Measurements from ENCODE around the gene PLD6.
"Not testable (repeated sequence)": the region's sequence is repeated elsewhere in the genome, so short reads cannot be mapped to it uniquely, and the experiment has no call there.

The PLD6 gene

DNA sequence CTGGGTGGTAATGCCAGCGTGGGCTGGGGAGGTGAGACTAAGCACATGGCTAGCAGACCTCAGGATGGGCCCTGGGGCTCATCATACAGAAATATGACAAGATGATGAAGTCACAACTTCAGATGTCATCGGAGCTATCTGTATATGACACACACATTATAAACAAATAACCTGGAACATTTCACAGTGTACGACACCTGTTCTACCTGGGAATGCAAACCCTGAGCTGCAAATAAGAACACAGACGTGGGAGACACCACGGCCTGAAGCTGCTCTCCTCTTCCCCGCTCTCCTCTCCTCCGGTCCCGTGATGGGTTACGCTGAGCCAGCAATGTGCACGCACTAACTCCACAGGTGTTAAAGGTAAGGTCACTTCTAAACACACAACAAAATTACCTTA lies 4.9 kb downstream of the PLD6 start:
- DNase-seq (ENCODE audit: low read depth in 1 of 2, low spot score in 1 of 2): no peak

DNA sequence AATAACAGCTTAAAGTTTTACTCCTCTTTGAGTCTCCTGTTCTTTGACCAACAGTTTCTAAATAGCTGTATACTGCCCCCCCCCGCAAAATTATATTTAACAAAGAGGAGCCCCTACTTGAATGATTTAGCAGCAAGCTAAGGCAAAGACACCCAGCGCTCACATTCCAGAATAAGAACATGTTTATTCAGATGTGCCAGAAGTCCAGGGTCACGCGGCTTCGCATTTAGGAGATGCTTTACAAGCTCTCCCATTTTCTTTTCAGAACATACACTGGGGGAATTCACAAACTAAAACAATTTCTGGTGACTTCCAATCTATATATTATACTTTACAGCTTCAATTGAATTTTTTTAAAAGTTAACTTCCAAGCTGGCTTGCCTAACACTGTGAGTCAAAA lies 5.3 kb downstream of the PLD6 start:
- no peak for DNase-seq (ENCODE audit: low read depth in 1 of 2, low spot score in 1 of 2)

DNA sequence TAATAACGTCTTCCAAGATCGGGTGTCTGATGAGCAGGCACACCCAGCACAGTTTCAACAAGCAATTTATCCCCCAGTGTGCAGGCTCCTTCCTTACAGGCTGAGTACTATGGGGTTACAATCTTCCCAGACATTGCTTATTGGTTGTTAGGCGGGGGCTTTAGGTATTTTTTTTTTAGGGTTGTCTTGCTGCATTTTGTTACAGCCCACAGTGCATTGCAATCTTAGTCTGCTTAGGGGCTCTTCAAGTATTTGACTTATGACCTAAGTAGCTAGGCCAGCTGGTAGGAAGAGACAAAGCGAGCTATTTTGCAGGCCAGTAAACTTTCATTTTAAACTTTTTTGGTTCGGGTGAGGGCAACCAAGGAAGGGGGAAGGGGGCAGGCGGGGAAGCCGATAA lies 5.8 kb downstream of the PLD6 start:
- no peak for DNase-seq (ENCODE audit: low read depth in 1 of 2, low spot score in 1 of 2)

DNA sequence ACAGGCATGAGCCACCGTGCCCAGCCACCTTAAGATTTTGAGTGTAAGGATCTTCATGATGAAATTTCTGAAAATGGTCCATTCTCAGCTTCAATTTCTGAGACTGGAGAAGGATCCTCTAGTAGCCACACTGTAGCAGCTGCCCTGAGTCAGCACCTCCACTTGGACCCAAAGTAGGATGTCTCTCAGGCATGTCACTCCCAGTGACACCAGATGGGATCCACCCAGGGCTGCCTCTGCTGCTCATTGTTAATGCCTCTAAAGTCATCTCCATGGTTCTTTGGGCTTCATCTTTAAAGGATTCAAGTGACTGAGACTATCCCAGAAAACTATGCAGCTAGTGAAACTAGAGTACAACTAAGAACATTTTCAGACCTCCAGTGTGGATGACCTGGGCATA lies 7.9 kb downstream of the PLD6 start:
- DNase-seq (ENCODE audit: low read depth in 1 of 2, low spot score in 1 of 2): no peak

DNA sequence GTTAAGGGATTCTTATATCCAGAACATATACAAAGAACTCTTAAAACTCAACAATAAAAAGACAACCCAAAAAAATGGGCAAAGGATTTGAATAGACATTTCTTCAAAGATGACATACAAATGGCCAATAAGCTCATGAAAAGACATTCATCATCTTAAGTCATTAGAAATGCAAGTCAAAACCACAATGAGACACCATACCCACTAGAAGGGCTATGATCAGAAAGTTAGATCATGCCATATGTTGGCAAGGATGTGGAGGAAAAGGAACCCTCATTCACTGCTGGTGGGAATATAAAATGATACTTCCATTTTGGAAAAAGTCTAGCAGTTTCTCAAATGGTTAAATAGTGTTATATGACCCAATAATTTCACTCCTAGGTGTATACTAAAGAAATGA lies 9.4 kb downstream of the PLD6 start:
- DNase-seq (ENCODE audit: low read depth in 1 of 2, low spot score in 1 of 2): no peak

DNA sequence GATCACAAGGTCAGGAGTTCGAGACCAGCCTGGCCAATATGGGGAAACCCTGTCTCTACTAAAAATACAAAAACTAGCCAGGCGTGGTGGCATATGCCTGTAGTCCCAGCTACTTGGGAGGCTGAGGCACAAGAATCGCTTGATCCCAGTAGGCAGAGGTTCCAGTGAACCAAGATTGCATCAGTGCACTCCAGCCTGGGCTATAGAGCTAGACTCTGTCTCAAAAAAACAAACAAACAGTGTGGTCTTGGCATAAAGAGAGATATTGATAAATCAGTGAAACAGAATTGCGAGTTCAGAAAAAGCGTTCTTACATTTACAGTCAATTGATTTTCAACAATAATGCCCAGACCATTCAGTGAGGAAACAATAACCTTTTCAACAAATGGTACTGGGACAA lies 10.7 kb downstream of the PLD6 start:
- not testable (repeated sequence) for DNase-seq (ENCODE audit: low read depth in 1 of 2, low spot score in 1 of 2)

DNA sequence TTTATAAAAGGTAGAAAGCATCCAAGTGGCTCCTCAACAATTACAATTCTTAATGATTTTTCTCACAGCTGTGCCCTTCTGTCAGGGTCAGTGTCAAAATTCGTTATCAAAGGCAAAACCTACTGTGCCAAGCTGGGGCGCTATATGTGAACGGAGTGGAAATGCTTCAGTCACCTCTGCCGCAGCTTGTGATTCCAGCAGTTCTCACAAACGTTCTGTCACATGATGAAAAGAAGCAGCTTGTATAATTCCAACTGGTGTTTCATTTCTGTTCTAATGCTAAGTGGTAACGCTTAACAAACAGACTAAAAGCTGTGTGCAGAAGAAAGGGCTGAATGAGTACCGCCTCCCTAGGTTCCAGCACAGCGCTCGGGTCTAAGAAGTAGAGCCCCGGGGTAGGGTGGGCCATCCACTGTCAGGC lies 14.2 kb downstream of the PLD6 start:
- DNase-seq (ENCODE audit: low read depth in 1 of 2, low spot score in 1 of 2): no peak

DNA sequence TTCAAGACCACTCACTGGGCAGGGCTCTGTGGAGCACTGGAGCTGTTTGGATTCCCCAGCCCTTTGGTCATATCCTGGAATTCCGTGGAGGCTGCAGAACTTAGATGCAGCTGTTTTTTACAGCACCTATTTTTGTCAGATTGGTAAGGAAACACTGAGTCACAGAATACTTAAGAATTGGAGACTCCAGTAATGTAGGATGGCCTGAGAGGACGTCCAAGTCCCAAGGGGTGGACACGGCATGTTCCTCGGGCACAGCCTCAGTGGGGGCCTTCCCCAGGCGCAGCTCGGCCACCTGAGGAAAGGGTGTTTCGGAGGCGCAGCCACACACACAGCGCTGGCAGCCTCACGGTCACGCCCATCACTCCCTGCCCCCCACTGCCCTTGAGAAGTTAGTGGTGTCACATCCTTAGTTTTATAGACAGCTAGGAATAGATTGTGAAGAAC lies 14.8 kb downstream of the PLD6 start:
- no peak for DNase-seq (ENCODE audit: low read depth in 1 of 2, low spot score in 1 of 2)

DNA sequence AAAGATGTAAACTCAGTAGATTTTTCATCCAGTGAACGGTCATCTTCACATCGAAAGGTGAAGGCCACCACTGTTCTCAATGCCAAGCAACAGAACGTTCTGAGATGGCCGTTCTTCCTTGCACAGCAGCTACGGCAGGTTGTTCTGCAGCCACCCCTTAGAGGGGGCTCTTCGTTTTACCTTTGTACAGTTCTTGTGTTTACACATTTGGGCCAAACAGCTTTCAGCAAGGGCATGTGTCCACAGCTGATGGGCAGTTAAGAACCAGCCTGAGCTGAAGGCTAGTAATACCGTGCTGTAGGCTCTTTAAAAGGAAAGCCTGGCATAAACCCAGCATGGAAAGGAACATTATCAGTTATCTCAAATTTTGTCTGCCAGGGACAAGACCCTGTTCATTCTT lies 15.9 kb downstream of the PLD6 start:
- DNase-seq (ENCODE audit: low read depth in 1 of 2, low spot score in 1 of 2): no peak

DNA sequence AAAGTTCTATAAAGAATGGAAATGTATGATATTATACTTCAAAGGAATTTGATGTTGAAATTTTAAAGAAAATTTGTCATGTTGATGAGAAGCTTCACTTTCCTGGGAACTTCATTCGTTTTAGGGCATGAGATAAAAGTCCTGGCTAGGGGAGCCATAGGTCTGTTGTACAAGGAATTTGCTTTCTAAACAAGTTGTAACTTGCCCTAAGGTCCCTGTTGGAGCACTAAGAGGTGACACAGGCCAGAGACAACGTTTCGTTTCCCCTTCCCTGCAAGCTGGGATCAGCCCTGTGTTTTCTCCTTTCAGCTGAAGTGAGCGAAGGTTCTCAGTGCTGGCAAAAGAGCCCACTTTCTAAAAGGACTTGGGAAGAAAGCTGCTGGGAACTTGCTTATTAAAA lies 16.6 kb downstream of the PLD6 start:
- no peak for DNase-seq (ENCODE audit: low read depth in 1 of 2, low spot score in 1 of 2)

DNA sequence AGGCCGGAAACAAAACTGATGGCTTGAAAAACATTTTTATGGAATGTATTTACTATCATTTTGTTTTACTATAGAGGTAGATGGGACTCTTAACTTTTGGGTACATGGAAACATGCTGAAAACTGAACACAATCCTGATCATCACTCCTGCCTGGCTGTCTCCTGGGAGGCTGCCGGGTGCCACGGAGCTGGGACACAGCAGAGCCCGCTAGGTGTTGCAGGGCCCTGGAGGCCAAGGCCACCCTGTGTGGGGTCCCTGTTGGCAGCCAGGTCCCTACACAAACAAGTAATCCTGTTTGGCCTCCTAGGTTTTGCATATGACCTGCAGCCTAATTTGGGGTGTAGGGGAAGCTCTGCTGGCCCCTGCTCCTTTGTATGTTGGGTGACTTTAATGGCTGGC lies 17.5 kb downstream of the PLD6 start:
- DNase-seq (ENCODE audit: low read depth in 1 of 2, low spot score in 1 of 2): no peak

DNA sequence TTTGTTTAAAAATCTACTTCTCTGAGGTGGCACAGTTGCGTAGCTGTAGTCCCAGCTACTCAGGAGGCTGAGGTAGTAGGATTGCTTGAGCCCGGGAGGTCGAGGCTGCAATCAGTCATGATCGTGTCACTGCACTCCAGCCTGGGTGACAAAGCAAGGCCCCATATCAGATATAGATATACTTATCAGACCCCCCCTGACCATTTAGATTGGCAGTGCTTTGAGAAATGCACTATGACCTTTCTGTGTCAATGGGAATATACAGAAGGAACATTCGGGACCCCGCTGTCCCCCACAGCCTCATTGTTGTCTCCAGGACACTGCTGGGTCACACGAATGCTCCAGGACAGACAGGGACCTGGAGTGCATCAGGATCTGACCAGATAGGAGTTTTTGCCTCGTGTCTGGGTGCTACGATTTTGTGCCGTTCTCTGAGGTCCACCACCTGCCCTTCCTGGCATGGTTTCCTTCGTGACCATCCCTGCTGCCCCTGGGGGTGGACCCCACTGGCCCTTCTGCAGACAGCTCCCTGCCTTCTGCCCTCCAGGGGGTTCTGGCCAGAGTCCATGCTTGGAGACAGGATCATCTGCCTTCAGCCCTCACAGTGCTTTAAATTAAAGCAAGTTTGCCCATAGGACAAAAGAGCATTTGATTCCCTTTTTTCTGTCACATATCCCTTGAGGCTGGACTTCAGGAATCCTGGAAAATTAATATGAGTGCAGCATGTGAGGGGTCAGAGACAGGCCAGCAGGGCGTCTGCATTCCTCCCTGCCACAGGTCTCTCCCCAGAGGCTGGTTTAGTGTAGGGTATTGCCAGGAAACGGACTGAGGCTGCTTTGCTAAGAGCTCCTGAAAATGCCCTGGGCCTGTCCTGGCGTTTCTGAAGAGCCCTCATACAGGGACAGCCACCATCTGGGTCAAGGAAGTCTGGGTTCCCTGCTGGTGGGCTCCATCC lies 19.3 kb downstream of the PLD6 start:
- DNase-seq (ENCODE audit: low read depth in 1 of 2, low spot score in 1 of 2): no peak

DNA sequence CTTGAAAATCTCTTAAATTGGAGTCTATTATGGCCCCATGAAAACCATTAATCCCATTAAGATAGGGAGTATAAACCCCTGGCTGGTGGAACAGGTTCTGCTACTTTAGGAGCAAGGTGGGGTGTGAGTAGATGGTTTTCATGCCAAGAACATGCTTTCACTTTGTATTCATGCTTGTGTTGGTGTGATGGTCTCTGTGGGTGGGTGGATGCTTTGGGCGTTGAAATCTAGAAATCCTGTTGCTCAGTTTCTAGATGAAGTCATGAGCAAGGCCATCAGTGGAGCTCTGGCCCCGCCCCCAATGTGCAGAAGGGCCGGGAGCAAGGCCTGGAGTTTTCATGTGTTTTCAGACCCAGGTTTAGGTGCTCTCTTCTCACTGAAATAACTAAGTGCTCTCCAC lies 20.1 kb downstream of the PLD6 start:
- peak in 1 of 2 donors; percentile 36 for DNase-seq (ENCODE audit: low read depth in 1 of 2, low spot score in 1 of 2)

DNA sequence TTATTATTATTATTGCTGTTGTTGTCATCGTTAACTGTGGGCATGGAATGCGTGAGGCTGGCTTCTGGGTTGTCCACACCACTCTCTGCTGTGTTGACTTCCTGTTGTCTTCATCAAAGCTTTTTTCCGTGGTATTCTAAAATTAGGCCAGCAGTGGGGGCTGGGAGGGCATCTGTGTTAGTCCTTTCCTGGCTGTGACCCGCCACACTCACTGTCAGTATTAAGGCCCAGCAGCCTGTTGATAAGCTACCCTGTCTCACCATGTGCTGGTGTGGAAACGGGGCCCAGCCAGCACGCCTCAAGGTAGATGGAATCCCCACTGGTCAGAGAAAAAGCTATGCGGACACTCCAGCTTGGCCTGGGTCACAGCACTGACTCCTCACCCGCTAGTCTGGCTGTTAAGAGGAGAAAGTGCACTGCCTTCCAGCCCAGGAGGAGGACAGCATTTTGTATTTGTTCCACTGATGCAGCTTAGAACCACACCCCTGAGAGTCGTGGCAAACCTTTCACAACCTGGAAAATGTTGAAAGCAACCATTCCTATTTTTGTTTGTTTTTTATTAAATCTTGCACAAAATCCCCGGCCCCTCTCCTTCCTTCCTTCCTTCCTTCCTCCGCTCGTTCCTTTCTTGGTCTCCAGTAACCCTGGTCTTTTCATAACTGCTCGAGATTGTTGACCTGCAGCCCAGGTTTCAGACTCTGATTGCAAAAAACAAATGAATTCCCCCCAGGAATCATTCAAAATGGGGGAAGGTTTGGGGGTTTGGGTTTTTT lies 21.0 kb downstream of the PLD6 start:
- DNase-seq (ENCODE audit: low read depth in 1 of 2, low spot score in 1 of 2): not testable (repeated sequence)

DNA sequence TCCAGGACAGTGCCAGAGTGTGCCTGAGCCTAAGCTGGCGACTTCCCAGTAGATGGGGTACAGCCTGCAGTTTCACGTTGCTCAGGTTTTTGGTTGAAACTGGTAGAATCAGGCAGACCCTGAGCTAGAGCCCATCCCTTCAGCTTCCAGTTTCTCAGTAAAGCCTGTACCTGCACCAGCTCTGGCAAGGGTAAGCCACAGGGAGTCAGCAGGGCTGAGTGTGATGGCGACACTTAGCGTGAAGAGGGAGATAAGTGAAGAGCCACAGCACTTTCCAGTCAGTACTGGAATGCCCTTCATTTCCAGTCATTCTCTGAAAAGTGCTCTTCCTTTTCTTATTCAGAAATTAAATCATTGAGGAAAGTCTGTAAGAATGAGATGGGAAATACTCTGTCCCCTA lies 22.4 kb downstream of the PLD6 start:
- no peak for DNase-seq (ENCODE audit: low read depth in 1 of 2, low spot score in 1 of 2)

DNA sequence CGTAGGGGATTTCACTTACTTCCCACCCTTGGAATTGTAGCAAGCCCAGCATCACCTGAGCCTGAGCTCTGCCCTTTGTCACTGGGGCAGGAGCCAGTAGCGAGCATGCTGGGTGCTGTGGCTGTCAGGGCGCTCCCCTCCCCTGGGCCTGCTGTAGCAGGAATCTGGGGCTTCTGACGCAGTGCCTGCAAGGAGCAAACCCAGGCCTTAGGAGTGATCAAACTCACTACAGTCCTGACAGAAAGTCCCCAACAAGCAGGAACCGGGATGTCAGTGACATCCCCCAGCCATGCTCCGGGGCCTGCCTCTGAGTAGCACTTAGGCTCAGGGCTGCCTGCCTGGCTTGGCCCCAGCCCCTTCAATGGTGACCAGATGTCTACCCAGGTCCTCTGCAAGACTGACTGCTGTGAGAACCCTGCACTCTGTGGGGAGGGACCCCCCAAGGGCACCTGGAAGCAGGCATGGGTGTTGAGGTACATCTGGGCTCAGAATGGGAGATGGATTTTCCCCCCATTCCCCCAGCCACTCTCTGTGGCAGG lies 23.5 kb downstream of the PLD6 start:
- DNase-seq (ENCODE audit: low read depth in 1 of 2, low spot score in 1 of 2): no peak

DNA sequence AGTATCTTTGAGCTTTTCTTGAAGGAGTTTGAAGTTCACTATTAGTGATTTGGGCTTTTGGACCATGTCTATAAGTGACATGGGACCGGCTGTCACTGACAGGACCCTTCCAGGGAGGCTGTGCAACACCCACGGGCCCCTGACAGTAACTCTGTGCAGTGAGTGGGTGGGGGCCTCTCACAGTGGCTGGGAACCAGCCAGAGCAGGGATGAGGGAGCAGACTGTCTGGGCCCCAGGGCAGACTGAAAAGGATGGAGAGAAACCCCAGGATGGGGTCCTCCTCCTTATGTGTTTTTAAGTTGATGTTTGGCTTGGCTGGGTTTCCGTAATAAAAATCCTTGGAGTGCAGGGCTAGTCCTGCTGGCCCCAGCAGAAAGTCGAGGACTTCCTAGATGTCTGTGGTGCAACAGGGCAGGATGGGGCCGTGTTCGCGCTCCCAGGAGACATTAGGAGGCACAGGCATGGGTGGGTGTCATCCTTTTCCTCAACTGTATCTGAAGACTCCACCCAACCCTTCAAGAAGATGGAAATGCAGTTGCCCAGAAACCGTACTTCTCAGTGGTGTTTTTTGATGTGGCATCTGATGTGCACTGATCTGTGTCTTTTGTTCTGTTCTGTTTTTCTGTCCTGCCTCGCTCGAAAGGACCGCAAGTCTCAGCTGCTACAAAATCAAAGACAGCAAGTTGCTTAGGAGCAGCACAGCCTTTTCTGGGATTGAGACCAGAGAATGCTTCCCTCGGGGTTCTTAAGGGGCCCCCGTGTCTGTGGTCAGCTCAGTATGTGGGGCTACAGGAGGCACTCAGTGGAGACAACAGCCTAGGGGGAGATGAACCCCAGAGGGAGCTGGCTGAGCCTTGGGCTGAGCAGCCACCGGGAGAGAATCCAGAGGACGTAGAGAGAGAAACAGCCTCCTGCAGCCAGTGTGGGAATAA lies 24.2 kb downstream of the PLD6 start:
- DNase-seq (ENCODE audit: low read depth in 1 of 2, low spot score in 1 of 2): no peak

DNA sequence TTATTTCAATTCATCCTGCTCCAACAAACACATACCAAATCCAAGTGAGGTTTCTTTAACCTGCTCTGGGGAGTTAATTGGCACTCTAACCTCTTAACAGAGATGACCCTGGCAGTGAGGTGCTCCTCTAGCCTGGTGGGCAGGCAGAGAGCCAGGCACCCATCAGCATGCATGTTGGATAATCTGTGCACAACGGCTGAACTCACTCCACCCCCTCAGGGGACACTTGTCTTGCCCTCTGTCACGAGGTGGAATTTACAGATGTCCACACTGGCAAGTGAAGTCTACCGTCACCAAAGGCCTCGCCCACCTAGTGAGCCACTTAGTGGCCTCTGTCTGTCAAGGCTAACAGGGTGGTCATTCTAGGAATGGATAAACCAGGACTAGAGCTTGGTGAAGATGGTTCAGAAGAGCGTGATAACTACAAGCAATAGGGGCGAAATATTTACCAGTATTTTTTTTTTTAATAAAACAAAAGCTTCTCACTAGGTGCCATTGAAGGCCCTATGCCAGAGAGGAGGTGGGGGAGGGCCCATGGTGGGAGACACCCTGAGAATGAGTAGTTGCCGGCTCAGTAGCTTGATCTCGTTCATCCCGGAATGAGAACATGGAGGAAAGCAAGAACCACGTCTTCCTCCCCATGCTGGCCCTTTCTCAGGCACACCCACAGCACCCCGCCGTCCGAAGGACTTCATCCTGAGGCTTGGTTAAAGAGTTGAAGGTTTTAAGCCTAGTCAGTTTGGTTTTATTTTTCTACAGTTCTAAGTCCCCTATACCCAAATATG lies 25.2 kb downstream of the PLD6 start:
- DNase-seq (ENCODE audit: low read depth in 1 of 2, low spot score in 1 of 2): no peak

DNA sequence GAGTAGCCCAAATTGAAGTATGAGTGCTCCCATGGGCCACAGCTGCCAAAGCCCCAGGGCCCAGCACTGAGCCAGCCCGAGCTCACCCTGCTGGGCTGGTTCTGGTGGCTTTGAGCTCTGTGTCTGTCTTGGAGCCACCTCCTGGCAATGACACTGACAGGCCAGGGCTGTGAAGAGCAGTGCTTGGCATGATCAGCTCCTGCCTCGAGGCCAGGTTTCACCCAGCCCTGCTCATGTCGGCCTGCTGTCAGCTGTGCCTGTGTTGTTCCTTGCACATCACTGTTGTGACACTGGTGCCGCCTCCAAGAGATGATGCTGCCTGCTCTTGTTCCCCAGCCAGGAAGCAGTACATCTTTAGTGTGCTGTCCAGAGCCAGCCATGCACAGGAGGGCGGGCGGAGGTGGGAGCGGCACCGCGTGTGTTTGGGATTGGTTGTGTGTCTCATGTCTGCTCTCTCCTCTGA lies 26.0 kb downstream of the PLD6 start:
- no peak for DNase-seq (ENCODE audit: low read depth in 1 of 2, low spot score in 1 of 2)

DNA sequence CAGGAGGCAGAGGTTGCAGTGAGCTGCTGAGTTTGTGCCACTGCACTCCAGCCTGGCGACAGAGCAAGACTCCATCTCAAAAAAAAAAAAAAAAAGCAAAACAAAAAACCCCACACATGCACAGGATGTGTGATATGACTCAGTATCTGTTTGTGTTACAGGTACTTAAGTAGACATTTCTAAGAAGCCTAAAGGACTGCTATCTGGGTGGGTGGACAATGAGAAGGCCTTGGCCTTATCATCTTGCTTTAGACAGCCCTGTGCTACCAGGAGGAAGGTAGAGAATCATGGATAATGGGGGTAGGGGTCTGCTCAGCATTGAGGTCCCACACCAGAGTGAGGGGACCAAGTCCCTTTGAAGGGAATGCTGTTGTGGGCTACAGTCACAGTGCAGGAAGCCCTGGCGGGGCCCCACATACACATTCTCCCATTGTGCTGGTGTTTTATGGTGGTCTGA lies 26.7 kb downstream of the PLD6 start:
- DNase-seq (ENCODE audit: low read depth in 1 of 2, low spot score in 1 of 2): peak in 1 of 2 donors; percentile 22

Measured in activated CD4-positive, alpha-beta T cell treated with anti-CD3 and anti-CD28 coated beads, Interleukin-2, amount 50 U/mL, for 24 hours (primary cell).